SK-N-MC (cell line): ENCODE results near the gene PLEKHS1.

Experiments
- EZH2 ChIP-seq: fragments of 200-600 bp; sonication (generic); IDR thresholded peaks from one replicate; pipeline ENCODE4 v1.6.1; 2017; ENCODE audit warnings: antibody characterized with exemption
- FOXP2 ChIP-seq: optimal IDR thresholded peaks from 2 replicates; pipeline ENCODE3; 2011; ENCODE audit warnings: mild to moderate bottlenecking, moderate library complexity; ENCODE audit not compliant: insufficient read depth; ENCODE audit errors: extremely low read length, control extremely low read depth
- POLR2AphosphoS5 ChIP-seq: IDR thresholded peaks from 2 replicates; pipeline ENCODE4 v1.6.1; 2012; ENCODE audit warnings: mild to moderate bottlenecking, low read depth, low read length, borderline replicate concordance

DNA sequence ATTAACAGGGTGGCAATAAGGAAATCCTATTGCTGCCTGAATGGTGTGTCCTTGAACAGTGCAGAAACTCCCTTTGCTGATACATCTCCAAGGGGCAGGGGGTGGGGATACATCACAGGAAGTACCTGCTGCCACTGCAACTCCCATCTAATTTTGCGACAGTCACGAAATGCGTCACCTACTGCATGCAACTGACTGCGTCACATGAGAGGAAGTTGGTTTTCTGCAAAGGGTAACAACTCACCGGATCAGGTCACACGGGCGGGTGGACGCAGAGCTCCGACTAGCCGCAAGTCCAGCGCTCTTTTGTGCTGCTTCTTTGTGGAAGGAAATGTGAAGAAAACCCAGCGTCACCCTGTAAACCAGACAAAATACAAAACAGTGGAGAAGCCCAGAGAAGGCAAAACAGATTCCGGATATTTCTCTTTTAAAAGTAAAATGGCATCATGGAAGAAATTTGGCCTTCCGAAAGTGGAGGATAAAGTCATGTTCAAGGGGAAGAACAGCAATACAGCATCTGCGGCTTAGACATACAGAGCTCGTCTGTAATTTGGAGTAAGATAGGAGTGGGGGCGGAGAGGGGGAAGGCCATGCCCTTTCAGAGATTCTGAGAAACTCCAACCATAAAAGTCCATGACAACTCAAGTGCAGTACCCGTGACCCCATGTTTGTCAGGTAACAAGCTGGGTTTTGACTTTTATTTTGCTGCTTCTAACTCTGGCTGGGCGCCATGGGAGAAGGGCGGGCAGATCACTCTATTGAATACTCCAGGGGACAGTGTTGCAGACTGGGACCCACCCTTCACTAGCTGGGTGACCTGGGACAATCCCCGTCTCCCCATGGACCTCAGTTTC is 32.3 kb upstream of the PLEKHS1 start:
- TF ChIP-seq EZH2 (no peak), POLR2AphosphoS5 (no peak), FOXP2 (no peak)
